HFFc6 (cell line): Measurements from ENCODE around the gene MEGF9. TPM values are rescaled to one million over a fixed set of nuclear protein-coding genes. Genes with fewer than 3 reads are reported as not detected.

Experiments used
- DNase-seq: peaks from one replicate; pipeline ENCODE4 v3.0.0-alpha.2; 2018
- H3K27ac Mint-ChIP-seq: 2 replicates; pipeline ENCODE4 v1.8.0; 2020; ENCODE audit warnings: mild to moderate bottlenecking, mixed read lengths
- H3K27me3 Mint-ChIP-seq: 2 replicates; pipeline ENCODE4 v1.8.0; 2021; ENCODE audit warnings: mild to moderate bottlenecking, moderate library complexity, mixed read lengths; ENCODE audit not compliant: insufficient read depth
- H3K36me3 Mint-ChIP-seq: 2 replicates; pipeline ENCODE4 v1.8.0; 2021; ENCODE audit warnings: low read depth, mixed read lengths
- H3K4me1 Mint-ChIP-seq: 2 replicates; pipeline ENCODE4 v1.8.0; 2020; ENCODE audit warnings: low read depth, mixed read lengths
- H3K4me3 Mint-ChIP-seq: 2 replicates; pipeline ENCODE4 v1.8.0; 2020; ENCODE audit warnings: mild to moderate bottlenecking, moderate library complexity, mixed read lengths
- H3K9me3 Mint-ChIP-seq: 2 replicates; pipeline ENCODE4 v1.8.0; 2020; ENCODE audit warnings: mild to moderate bottlenecking, mixed read lengths
- CTCF ChIP-seq: fragments of 200-600 bp; sonication (generic); IDR thresholded peaks from 2 replicates; pipeline ENCODE4 v1.5.0; 2021; ENCODE audit warnings: antibody characterized with exemption, mild to moderate bottlenecking
- total RNA-seq, 6 experiments: library from RNA; stranded (reverse); fragmentation: NEBNext Ultra II Directional; extraction: Animal tissue kit (Norgen Biotek cat#: 25700); gene quantifications; 2 replicates in 1 of 6; 3 replicates in 5 of 6; pipeline ENCODE4 v1.2.3, GENCODE V29; 2021

The MEGF9 gene
- total RNA-seq, 6 experiments from 2014 or later = 5.1 to 9.8 (median 8.8) TPM

- Mint-ChIP-seq H3K4me1 (peaks cover 23% of the 10 kb centered on the region), H3K27ac (no peak overlapping the region), H3K4me3 (no peak overlapping the region), H3K36me3 (no peaks in the 10 kb centered on the region), H3K9me3 (no peaks in the 10 kb centered on the region), H3K27me3 (peaks cover 4% of the 10 kb centered on the region; the same call in 1 of the 2 replicates)
- no peak for TF ChIP-seq CTCF
- DNase-seq = no peak
These were observed 22.6 kb upstream of the MEGF9 start for GRCh38 chr9:120736881-120737280.

- Mint-ChIP-seq H3K27me3 (peaks cover 4% of the 10 kb centered on the region; the same call in 1 of the 2 replicates), H3K4me1 (peaks cover 29% of the 10 kb centered on the region), H3K4me3 (no peak overlapping the region), H3K36me3 (no peaks in the 10 kb centered on the region), H3K27ac (no peak overlapping the region; the same call in 1 of the 2 replicates), H3K9me3 (no peaks in the 10 kb centered on the region)
- DNase-seq = no peak
- TF ChIP-seq CTCF = no peak
These were observed 21.3 kb upstream of the MEGF9 start for GRCh38 chr9:120735415-120736126.

- H3K27ac Mint-ChIP-seq = no peak overlapping the region; the same call in 1 of the 2 replicates
- no peaks in the 10 kb centered on the region for H3K36me3 Mint-ChIP-seq
- peaks cover 4% of the 10 kb centered on the region; the same call in 1 of the 2 replicates for H3K27me3 Mint-ChIP-seq
- peaks cover 37% of the 10 kb centered on the region for H3K4me1 Mint-ChIP-seq
- H3K9me3 Mint-ChIP-seq = no peaks in the 10 kb centered on the region
- TF ChIP-seq CTCF = no peak
- no peak overlapping the region for H3K4me3 Mint-ChIP-seq
- no peak for DNase-seq
These were observed 20.5 kb upstream of the MEGF9 start for GRCh38 chr9:120734607-120735410.

GRCh38 chr9:120733190-120733589 is 18.9 kb upstream of the MEGF9 start:
- Mint-ChIP-seq H3K4me3 (no peak overlapping the region), H3K27ac (no peak overlapping the region), H3K36me3 (no peaks in the 10 kb centered on the region), H3K27me3 (peaks cover 4% of the 10 kb centered on the region; the same call in 1 of the 2 replicates), H3K9me3 (no peaks in the 10 kb centered on the region), H3K4me1 (peaks cover 41% of the 10 kb centered on the region)
- DNase-seq = peak; percentile 51
- TF ChIP-seq CTCF = no peak

GRCh38 chr9:120730654-120731514 is 16.6 kb upstream of the MEGF9 start:
- Mint-ChIP-seq H3K27ac (no peak overlapping the region; the same call in 1 of the 2 replicates), H3K27me3 (peaks cover 4% of the 10 kb centered on the region; the same call in 1 of the 2 replicates), H3K9me3 (no peaks in the 10 kb centered on the region), H3K4me1 (peaks cover 39% of the 10 kb centered on the region), H3K36me3 (no peaks in the 10 kb centered on the region), H3K4me3 (no peak overlapping the region)
- DNase-seq = peak; percentile 80
- no peak for TF ChIP-seq CTCF
